OCI-LY3 (cell line): Measurements from ENCODE around the gene SRCAP.

Experiments
- EZH2phosphoT487 ChIP-seq: fragments of 200-600 bp; shearing (Covaris generic); IDR thresholded peaks from 2 replicates; pipeline ENCODE4 v1.6.1; 2018; ENCODE audit warnings: antibody characterized with exemption, mixed run types, low read depth
- TF ChIP-seq, protein P1 (sequence below): fragments of 200-600, 300-600 bp; sonication (generic); IDR thresholded peaks from 2 replicates; pipeline ENCODE4 v1.5.1; 2014; ENCODE audit warnings: antibody characterized with exemption, low read length, low read depth

DNA sequence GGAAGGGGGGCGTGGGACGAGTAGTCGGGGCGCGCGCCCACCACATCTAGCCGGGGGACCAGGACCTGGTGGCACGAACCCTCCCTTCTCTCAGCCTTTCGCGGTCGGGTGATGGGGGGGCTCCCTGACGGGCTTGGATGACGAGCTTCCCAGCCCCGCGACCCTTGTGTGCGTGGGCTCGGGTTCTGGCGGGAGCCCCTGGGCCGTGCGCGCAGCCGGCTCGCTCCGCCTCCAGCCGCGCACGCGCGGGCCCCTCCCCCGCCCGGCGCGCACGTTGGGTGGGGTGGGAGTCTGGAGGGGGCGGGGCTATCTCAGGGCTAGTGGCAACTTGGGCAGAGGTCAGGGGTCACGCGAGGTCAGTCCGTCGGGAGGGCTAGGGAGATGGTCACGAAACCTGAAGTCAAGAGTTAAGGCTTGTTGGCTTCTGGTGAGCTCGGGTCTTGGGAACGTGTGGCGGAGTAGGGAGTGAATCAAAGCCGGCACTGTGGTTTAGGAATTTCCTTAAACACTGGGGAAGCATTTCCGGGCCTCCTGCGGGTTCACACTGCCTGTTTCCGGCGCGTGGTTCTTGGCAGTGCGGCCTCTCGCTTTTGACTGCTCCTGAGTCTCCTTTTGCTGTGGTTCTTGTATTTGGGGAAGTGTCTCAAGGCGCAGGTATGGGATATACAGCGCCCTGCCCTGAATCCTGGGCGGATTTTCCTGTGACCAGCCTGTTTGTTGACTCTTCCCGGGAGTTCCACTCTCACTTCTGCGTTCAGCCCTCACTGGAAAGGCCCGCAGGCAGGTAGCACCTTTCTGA, at the start of gene SRCAP:
- TF ChIP-seq EZH2phosphoT487: no peak
- TF ChIP-seq, protein P1, sequence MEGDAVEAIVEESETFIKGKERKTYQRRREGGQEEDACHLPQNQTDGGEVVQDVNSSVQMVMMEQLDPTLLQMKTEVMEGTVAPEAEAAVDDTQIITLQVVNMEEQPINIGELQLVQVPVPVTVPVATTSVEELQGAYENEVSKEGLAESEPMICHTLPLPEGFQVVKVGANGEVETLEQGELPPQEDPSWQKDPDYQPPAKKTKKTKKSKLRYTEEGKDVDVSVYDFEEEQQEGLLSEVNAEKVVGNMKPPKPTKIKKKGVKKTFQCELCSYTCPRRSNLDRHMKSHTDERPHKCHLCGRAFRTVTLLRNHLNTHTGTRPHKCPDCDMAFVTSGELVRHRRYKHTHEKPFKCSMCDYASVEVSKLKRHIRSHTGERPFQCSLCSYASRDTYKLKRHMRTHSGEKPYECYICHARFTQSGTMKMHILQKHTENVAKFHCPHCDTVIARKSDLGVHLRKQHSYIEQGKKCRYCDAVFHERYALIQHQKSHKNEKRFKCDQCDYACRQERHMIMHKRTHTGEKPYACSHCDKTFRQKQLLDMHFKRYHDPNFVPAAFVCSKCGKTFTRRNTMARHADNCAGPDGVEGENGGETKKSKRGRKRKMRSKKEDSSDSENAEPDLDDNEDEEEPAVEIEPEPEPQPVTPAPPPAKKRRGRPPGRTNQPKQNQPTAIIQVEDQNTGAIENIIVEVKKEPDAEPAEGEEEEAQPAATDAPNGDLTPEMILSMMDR: no peak
